HG03575 (cell line): ENCODE data around the gene C17orf50.

ENCODE experiments used
- ATAC-seq: cut with Tn5 transposase; IDR thresholded peaks from one replicate; pipeline ENCODE4 v1.9.1; 2021; ENCODE audit not compliant: unreplicated experiment, insufficient number of reproducible peaks, low FRiP score; ENCODE audit errors: extremely low read depth

C17orf50 gene

GRCh38 chr17:35773679-35774425, 13.2 kb downstream of the C17orf50 start:
- no peak for ATAC-seq

- ATAC-seq, result no peak
Measured at GRCh38 chr17:35774499-35774898, 13.8 kb downstream of the C17orf50 start.

DNA sequence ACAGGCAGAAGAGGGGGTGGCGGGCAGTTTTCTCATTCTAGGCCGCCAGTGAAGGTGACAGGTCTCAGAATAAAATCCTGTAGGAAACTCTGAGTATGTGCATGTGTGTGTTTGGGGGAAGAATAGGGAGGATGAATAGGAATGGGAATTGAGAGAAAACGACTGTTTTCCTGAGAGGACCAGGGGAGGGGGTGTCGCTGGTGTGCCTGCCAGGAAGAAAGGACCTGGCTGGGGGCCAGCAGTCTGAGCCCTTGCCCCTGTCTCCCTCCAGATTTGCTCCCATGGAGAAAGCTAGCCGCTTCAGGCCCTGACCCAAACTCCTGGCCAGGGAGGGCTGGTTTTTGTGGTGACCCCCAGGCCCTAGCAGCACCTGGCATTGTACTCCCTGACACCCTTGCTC, 14.4 kb downstream of the C17orf50 start:
- no peak for ATAC-seq

DNA sequence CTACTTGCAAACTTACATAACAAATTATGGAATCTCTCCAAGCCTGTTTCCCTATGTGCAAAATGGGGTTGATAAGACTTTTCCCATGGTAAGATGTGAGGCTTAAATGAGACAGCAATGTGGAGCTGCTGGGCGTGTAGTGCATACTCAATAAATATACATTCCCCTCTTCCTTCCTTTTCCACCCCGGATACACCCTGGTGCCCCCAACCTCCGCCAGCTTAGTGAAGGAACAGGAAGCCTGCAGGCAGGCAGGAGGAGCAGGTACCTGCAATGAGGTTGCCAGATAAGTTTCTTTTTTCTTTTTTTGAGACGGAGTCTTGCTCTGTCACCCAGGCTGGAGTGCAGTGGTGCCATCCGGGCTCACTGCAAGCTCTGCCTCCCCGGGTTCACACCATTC, 14.9 kb downstream of the C17orf50 start:
- ATAC-seq, result no peak

DNA sequence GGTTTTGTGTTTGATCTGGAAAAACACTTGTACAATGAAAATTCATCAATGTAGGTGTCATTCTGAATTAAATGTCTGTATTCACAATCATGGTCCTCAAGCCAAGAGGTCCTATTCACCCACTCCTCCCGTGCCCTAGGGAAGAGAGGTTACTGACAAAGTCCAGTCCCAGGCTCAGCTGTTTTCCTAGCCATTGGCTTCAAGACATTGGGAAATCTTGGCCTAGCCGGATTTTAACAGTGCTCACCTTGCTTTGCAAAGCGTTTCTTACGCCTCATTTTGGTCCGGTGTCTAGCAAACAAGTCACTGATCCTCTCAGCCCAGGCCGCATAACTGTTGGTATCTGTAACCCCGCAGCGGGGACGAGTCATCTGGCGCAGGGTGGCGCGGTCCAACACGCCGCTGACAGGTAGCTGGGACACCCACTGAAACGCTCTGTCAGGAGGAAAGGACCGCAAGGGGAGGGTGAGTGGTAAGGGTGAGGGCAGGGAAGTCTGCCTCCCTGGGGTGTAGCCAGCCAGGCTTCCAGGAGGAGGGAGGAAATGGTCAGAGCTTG, 18.0 kb downstream of the C17orf50 start:
- ATAC-seq, result no peak

DNA sequence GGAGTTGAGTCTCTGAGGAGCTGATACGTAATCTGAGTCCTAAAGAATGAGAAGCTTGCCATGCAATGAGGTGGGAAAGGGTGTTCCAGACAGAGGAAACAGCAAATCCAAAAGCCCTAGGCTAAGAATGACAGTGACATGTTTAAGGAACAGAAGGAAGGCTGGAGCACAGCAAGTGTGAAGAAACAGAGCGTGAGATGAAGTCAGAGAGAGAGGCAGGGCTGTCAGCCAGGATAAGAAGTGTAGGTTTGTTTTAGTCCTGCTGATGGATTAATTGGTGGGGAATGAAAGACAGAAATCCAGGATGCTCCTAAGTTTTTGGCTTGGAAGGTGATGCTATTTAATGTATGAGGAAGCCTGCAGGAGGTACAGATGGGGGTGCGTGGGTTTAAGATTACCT, 20.3 kb downstream of the C17orf50 start:
- no peak for ATAC-seq

DNA sequence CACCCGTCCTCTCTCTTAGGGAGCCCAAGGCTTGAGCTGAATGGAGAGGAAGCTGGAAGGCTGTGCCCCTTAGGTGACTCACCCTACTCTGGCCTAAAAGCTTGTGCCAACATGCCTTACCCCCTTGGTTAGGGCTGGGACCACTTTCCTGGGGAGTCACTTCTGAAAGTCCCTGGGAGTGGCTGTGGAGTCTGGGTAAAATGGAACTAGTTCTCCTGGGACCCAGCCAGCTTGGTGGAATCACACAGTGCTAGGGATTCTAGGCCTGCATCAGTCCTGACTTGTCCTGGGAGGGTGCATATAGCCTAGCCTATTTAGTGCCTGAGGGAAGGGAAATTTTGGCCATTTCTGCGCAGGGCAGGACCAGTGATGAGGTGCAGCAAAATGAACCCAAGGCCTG, 24.2 kb downstream of the C17orf50 start:
- ATAC-seq, result no peak

DNA sequence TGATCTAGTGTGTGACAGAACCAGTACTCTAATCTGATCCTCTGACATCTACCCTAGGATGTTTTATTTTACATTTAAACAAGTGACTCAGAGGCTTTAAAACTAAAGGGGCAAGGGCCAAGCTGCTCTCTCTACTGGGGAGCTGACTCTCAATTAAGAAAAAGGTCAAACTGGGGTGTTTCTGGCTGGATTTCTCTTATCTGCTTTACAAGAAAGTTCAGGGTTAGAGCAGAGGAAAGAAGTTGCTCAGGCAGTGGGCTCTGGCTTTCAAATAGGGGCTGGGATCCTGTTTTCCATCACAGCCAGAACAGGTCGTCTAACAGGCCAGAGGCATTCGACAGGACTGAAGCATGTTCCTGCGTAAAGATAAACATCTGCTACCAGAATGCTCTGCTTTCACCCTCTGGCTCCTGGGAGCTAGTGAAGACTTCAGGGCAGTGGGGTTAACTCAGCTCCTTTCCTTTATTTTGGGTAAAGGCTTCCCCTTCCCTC, 26.3 kb downstream of the C17orf50 start:
- ATAC-seq, result no peak

GRCh38 chr17:35788477-35789368, 28.0 kb downstream of the C17orf50 start:
- no peak for ATAC-seq

- no peak for ATAC-seq
Measured at GRCh38 chr17:35790841-35791240, 30.2 kb downstream of the C17orf50 start.

DNA sequence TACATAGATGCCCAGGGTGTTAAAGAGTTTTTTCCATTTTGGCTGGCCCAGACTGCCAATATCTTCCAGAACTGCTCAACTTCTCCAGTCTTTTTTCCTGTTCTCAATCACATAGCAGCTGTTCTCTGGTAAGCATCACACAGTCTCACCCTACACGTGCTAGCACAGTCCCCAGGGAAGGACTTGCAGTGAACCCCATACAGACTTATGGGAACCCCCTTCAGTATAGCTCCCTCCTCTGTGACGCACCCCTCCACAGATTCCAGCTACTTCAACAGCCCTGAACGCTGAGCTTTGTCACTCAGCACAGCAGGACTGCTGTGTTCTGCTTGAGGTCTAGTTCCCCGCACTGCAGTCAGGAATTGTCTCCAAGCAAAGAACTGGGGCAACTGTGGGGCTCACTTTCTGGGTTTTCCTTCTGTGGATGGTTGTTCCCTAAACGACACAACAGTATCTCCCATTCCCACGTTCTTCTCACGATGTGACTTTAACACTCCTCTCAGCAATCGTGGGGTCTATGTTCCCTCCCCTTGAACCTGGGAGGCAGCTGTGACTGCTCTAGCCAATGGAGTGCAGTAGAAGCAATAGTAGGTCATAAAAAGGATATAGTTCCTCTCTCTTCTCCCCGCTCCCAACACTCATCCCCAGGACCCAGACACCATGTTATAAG, 31.1 kb downstream of the C17orf50 start:
- ATAC-seq, result no peak

DNA sequence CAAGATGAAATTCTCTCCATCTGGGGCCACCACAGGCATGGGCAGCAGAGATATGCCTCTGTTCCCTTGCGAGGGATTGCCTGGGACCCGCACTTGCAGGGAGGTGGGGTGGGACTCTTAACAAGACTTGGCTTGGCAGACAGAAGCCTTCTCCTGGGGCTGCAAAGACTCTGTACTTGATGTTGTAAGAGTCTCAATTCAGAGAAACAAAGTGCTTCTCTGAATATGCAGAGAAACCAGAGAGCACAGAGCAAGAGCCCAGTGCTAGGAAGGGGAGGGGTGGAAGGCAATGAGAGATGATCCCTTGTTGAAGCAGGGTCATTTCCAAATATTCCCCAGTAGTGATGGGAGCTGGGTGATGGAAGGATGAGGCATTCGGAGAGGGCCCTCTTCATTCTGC, 32.6 kb downstream of the C17orf50 start:
- ATAC-seq, result no peak

DNA sequence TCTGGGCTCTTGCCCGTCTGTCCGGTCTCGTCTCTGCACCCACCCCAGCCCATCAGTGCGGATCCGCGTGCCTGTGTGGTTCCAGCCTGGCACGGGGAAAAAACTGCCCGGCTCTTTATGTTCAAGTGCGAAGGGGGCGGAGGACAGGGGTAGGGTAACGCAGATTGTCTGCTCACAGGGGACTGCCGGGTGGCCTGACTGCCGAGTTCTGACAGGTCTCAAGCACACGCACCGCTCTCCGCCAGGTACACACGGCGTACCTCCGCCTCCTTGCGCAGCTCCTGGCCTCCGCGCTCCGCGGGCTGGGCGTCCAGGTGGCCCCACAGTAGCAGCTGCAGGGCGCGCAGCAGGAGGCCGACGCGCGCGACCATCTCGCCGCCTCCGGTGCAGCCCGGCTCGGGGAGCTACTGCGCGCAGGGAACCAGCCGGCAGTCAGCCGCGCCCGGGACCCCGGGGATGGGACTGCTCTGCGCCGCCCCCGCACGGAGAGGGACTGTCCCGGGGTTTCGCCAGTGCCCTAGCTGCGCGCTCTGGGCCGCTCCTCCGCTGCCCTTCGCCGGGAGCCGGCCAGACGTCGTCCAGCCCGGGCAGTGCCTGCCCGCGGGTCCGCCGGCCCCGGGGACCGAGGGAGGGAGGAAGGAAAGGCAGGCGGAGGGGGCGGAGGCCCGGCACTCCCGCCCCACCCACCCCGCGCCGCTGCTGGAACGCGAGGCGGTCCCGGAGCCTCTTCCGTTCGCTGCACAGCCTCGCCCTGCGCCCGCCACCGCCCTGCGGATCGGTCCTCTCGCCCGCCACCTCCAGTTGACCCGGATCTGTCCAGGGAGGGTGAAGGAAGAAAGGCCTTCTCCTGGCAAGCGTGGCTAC, 34.6 kb downstream of the C17orf50 start, which contains the start of gene MMP28:
Gene MMP28 (minus strand): TSS at position 635 of the 864 bp plus-strand sequence. CDS start 264 bp downstream, at position 371.
- no peak for ATAC-seq

DNA sequence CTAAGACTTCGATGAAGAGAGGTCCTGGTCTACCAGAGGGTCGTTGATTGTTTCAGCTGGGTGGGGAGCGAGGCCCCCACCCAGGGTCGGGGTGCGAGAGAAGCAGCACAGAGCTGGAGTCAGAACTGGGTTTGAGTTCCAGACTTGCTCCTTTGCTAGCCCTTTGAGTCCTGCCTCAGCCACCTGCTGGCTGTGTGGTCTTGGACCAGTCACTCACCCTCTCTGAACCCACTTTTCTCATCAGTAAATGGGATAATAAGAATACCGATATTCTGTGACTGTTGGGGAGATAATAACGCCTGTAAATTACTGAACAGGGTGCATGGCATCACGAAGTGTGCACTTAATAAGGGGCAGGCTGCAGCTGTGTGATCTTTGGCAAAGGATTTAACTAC, 35.2 kb downstream of the C17orf50 start:
- no peak for ATAC-seq

DNA sequence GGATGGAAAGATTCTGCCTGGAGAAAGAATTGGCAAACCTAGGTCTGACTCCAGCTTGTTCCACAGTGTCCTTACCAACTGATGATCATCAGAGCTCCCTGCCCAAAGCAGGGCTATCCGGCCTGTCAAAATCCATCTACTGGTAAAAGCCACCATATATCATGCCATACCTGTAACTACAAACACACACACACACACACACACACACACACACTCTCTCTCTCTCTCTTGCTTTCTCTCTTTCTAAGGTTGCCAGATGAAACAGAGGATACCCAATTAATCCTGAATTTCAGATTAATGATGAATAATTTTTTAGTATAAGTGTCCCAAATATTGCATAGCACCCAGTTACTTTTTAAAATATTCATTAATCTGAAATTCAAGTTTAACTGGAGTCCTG, 36.3 kb downstream of the C17orf50 start:
- ATAC-seq, result no peak

DNA sequence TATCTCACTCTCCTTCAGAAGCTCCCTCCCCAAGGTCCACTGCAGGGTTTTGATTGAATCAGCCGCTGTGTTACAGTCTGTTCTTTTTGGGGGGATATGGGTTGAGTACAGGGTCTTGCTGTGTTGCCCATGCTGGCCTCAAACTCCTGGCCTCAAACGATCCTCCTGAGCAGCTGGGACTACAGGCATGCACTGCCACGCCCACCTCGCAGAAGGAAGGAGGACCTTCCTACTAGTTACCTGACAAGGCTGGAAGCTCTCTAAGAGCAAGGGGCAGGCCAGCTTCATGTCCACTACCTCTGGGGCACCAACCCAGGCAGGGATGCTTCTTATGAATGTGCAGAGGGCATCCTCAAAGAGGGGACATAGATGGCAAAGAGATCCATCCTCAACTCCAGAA, 36.7 kb downstream of the C17orf50 start:
- ATAC-seq, result no peak

DNA sequence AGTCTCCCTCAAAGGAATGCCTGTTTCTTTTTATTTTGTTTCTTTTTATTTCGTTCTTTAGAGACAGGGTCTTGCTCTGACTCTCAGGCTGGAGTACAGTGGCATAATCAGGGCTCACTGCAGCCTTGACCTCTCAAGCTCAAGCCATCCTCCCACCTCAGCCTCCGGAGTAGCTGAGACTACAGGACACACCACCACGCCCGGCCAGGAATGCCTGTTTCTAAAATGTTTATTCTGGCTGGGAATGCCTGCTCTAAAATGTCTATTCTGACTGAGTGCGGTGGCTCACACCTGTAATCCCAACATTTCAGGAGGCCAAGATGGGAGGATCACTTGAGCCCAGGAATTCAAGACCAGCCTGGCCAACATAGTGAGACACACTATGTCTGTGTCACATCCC, 37.2 kb downstream of the C17orf50 start:
- ATAC-seq, result no peak

DNA sequence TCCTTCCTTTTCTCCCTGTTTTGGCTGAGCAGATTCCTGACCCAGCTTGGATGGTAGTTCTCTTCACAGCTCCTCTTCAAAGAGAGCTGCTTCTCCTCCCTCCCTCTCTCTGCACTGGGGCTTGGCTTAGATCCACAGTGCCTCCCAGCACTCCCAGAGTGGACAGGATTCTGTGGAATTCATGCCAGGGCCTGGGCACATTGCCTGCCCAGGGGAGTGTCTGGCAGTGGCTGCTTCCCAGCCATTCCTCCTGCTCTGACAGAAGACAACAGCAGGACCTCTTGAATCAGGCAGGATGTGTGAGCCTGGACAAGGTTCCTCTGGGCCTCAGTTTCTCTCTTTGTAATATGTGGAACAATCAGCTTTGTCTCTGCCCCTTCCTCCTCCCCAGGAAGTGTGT, 39.3 kb downstream of the C17orf50 start:
- ATAC-seq, result no peak
